T-cell (primary cell): ENCODE measurements around the gene ERC2. TPM values are rescaled to one million over a fixed set of nuclear protein-coding genes. Genes with fewer than 3 reads are reported as not detected.

Source experiments
- ATAC-seq, 4 experiments: fragments of 200-7000 bp in 3 of 4; fragments of 150-1000 bp in 1 of 4; cut with Tn5 transposase; replicated peaks in 1 of 4; 1 replicate in 3 of 4; 2 replicates in 1 of 4; pipeline ENCODE4 v1.10.0; 2021; ENCODE audit warnings: moderate library complexity in 3 of 4, mild to moderate bottlenecking in 2 of 4, moderate number of reproducible peaks in 1 of 4
- CTCF ChIA-PET, 2 donors: fragments of 300-600 bp; sonication (Branson Sonifier 250); formaldehyde crosslinking; loops; one replicate each; lab custom pipeline; 2022; ENCODE audit warnings: antibody characterized with exemption in 2 of 2; lab: Charles Lee
- POLR2A ChIA-PET, 2 donors: fragments of 300-600 bp; sonication (Branson Sonifier 250); formaldehyde crosslinking; loops; one replicate each; lab custom pipeline; 2022; ENCODE audit warnings: antibody characterized with exemption in 2 of 2; lab: Charles Lee
- DNase-seq, 35 experiments: peaks; one replicate each; pipeline versions ENCODE4 v3.0.0 to v3.0.0-alpha.2; 2013 to 2023
- H3K27ac ChIP-seq: one replicate; pipeline ENCODE4 v1.5.1; 2013; ENCODE audit warnings: low read length
- H3K27me3 ChIP-seq, 2 experiments: replicated peaks in 1 of 2; 1 replicate in 1 of 2; 2 replicates in 1 of 2; pipeline versions ENCODE4 v1.6.1 to v1.7.0; 2013; ENCODE audit warnings: low read length in 1 of 2, mixed read lengths in 1 of 2; ENCODE audit not compliant: control insufficient read depth in 2 of 2, insufficient read depth in 2 of 2; ENCODE audit errors: extremely low read depth in 1 of 2
- H3K36me3 ChIP-seq, 2 donors: 1 replicate in 1 of 2; 2 replicates in 1 of 2; pipeline versions ENCODE4 v1.6.1 to v1.7.0; 2013; ENCODE audit warnings: low read length in 1 of 2; ENCODE audit not compliant: control insufficient read depth in 2 of 2, insufficient read depth in 1 of 2; ENCODE audit errors: extremely low read depth in 1 of 2
- H3K4me1 ChIP-seq, 2 experiments: 1 replicate in 1 of 2; 2 replicates in 1 of 2; pipeline versions ENCODE4 v1.6.1 to v1.7.0; 2013; ENCODE audit warnings: low read length in 2 of 2, mixed read lengths in 1 of 2; ENCODE audit not compliant: insufficient read depth in 2 of 2, control insufficient read depth in 1 of 2; ENCODE audit errors: extremely low read depth in 1 of 2
- H3K4me3 ChIP-seq, 2 donors: 1 replicate in 1 of 2; 2 replicates in 1 of 2; pipeline versions ENCODE4 v1.5.1 to v1.7.0; 2013; ENCODE audit warnings: mild to moderate bottlenecking in 2 of 2, low read length in 1 of 2, moderate library complexity in 1 of 2; ENCODE audit not compliant: control insufficient read depth in 1 of 2; ENCODE audit errors: extremely low read depth in 1 of 2
- H3K9me3 ChIP-seq: 2 replicates; pipeline ENCODE4 v1.7.0; 2013
- H3K27ac Mint-ChIP-seq, 2 donors: one replicate each; pipeline ENCODE4 v1.8.0; 2020 to 2021; ENCODE audit warnings: mild to moderate bottlenecking in 2 of 2, mixed read lengths in 2 of 2
- H3K27me3 Mint-ChIP-seq, 2 donors: one replicate each; pipeline ENCODE4 v1.8.0; 2021 to 2022; ENCODE audit warnings: mixed read lengths in 2 of 2
- H3K36me3 Mint-ChIP-seq: one replicate; pipeline ENCODE4 v1.8.0; 2021; ENCODE audit warnings: mixed read lengths
- H3K4me1 Mint-ChIP-seq, 3 donors: one replicate each; pipeline ENCODE4 v1.8.0; 2020 to 2022; ENCODE audit warnings: mixed read lengths in 3 of 3, mild to moderate bottlenecking in 1 of 3
- H3K4me3 Mint-ChIP-seq, 3 donors: one replicate each; pipeline ENCODE4 v1.8.0; 2020 to 2022; ENCODE audit warnings: mild to moderate bottlenecking in 3 of 3, mixed read lengths in 3 of 3, moderate library complexity in 3 of 3
- H3K9me3 Mint-ChIP-seq, 3 donors: one replicate each; pipeline ENCODE4 v1.8.0; 2020 to 2022; ENCODE audit warnings: mixed read lengths in 3 of 3
- WGBS: methylation state at CpG from one replicate; pipeline ENCODE4 v1.1.5; 2013; ENCODE audit warnings: missing lambda C conversion rate; ENCODE audit not compliant: insufficient coverage; 5-methylcytosine and 5-hydroxymethylcytosine counted together
- total RNA-seq, 35 experiments: library from RNA in 6 of 35; stranded (reverse) in 6 of 35; fragments of 120-200 nt in 1 of 35; gene quantifications; one replicate each; pipeline versions ENCODE4 v1.2.1 to v1.2.4 and lab custom pipeline; 2013 to 2026

The ERC2 gene
- total RNA-seq, 5 donors from 2014 or later (not counting 1 experiment from before 2014, with no cell fraction given): not detected

- no peak overlapping the region for H3K27ac ChIP-seq
- no peaks in the 10 kb centered on the region for H3K36me3 Mint-ChIP-seq
- POLR2A ChIA-PET: no interaction called here
- H3K36me3 ChIP-seq: no peaks in the 10 kb centered on the region
- H3K9me3 Mint-ChIP-seq: no peaks in the 10 kb centered on the region
- peaks cover 0 to 16% (median 7%) of the 10 kb centered on the region in 3 donors for H3K4me1 Mint-ChIP-seq
- no peak for ATAC-seq
- no peak overlapping the region for H3K27ac Mint-ChIP-seq
- H3K4me3 ChIP-seq: no peak overlapping the region
- no peaks in the 10 kb centered on the region for H3K27me3 Mint-ChIP-seq
- no CpG with 5 or more reads among the region's 1 CpG for WGBS
- peaks cover 11 to 14% of the 10 kb centered on the region in 2 experiments for H3K4me1 ChIP-seq
- DNase-seq: no peak
- no peaks in the 10 kb centered on the region for H3K9me3 ChIP-seq
- CTCF ChIA-PET: no interaction called here
- no peaks in the 10 kb centered on the region for H3K27me3 ChIP-seq
- H3K4me3 Mint-ChIP-seq: no peak overlapping the region
Measured at GRCh38 chr3:55655544-55655943, 812.7 kb downstream of the ERC2 start.

- H3K27me3 ChIP-seq: no peaks in the 10 kb centered on the region
- H3K4me1 ChIP-seq: peaks cover 11 to 14% of the 10 kb centered on the region in 2 experiments
- peaks cover 0 to 16% (median 7%) of the 10 kb centered on the region in 3 donors for H3K4me1 Mint-ChIP-seq
- H3K9me3 Mint-ChIP-seq: no peaks in the 10 kb centered on the region
- ATAC-seq: peak in 3 of 4 experiments; percentile 35 to 87 (median 45)
- WGBS: 51% methylated on average over 7 of the region's 7 CpGs
- H3K27ac ChIP-seq: no peak overlapping the region
- peak overlapping the region in 2 of 3 donors; percentile 4 to 16 for H3K4me3 Mint-ChIP-seq
- ChIA-PET CTCF (no interaction called here), POLR2A (no interaction called here)
- no peaks in the 10 kb centered on the region for H3K36me3 ChIP-seq
- no peak overlapping the region for H3K27ac Mint-ChIP-seq
- DNase-seq: peak in 2 of 35 experiments; percentile 17 to 27
- H3K27me3 Mint-ChIP-seq: no peaks in the 10 kb centered on the region
- H3K9me3 ChIP-seq: no peaks in the 10 kb centered on the region
- no peaks in the 10 kb centered on the region for H3K36me3 Mint-ChIP-seq
- peak overlapping the region in 1 of 2 donors; percentile 39 for H3K4me3 ChIP-seq
Measured at GRCh38 chr3:55654123-55654760, 814.0 kb downstream of the ERC2 start.

- no peaks in the 10 kb centered on the region for H3K9me3 Mint-ChIP-seq
- H3K4me1 Mint-ChIP-seq: peaks cover 0 to 16% (median 7%) of the 10 kb centered on the region in 3 donors
- no peak overlapping the region for H3K4me3 ChIP-seq
- no peak overlapping the region for H3K27ac ChIP-seq
- no peaks in the 10 kb centered on the region for H3K27me3 Mint-ChIP-seq
- H3K27me3 ChIP-seq: no peaks in the 10 kb centered on the region
- H3K4me3 Mint-ChIP-seq: no peak overlapping the region
- no peaks in the 10 kb centered on the region for H3K9me3 ChIP-seq
- ATAC-seq (no peak), DNase-seq (no peak)
- no peaks in the 10 kb centered on the region for H3K36me3 ChIP-seq
- POLR2A ChIA-PET: no interaction called here
- peaks cover 11 to 14% of the 10 kb centered on the region in 2 experiments for H3K4me1 ChIP-seq
- H3K36me3 Mint-ChIP-seq: no peaks in the 10 kb centered on the region
- H3K27ac Mint-ChIP-seq: no peak overlapping the region
- 100% methylated on average over 3 of the region's 3 CpGs for WGBS
- CTCF ChIA-PET: no interaction called here
Measured at GRCh38 chr3:55651011-55651410, 817.3 kb downstream of the ERC2 start.

GRCh38 chr3:55650011-55650410 lies 818.3 kb downstream of the ERC2 start:
- DNase-seq: no peak

GRCh38 chr3:55649554-55649953 lies 818.7 kb downstream of the ERC2 start:
- ChIA-PET CTCF (no interaction called here), POLR2A (no interaction called here)
- Mint-ChIP-seq H3K27ac (no peak overlapping the region), H3K27me3 (no peaks in the 10 kb centered on the region), H3K4me3 (no peak overlapping the region), H3K36me3 (no peaks in the 10 kb centered on the region), H3K9me3 (no peaks in the 10 kb centered on the region), H3K4me1 (peaks cover 0 to 10% (median 7%) of the 10 kb centered on the region in 3 donors)
- no peaks in the 10 kb centered on the region for H3K36me3 ChIP-seq
- DNase-seq: no peak
- no peaks in the 10 kb centered on the region for H3K9me3 ChIP-seq
- H3K27ac ChIP-seq: no peak overlapping the region
- H3K27me3 ChIP-seq: no peaks in the 10 kb centered on the region
- no peak for ATAC-seq
- H3K4me3 ChIP-seq: no peak overlapping the region
- peaks cover 7 to 10% of the 10 kb centered on the region in 2 experiments for H3K4me1 ChIP-seq
- 80% methylated on average over 2 of the region's 6 CpGs for WGBS

More at GRCh38 chr3:55650011-55650410, 818.3 kb downstream of the ERC2 start:
- H3K9me3 Mint-ChIP-seq: no peaks in the 10 kb centered on the region
- Histone ChIP-seq H3K36me3 (no peaks in the 10 kb centered on the region), H3K27me3 (no peaks in the 10 kb centered on the region), H3K27ac (no peak overlapping the region), H3K4me3 (no peak overlapping the region), H3K9me3 (no peaks in the 10 kb centered on the region), H3K4me1 (peaks cover 11 to 14% of the 10 kb centered on the region in 2 experiments)
- H3K27ac Mint-ChIP-seq: no peak overlapping the region
- no peaks in the 10 kb centered on the region for H3K27me3 Mint-ChIP-seq
- ChIA-PET POLR2A (no interaction called here), CTCF (no interaction called here)
- H3K4me1 Mint-ChIP-seq: peaks cover 0 to 15% (median 7%) of the 10 kb centered on the region in 3 donors
- H3K4me3 Mint-ChIP-seq: no peak overlapping the region
- no peaks in the 10 kb centered on the region for H3K36me3 Mint-ChIP-seq
- 74% methylated on average over 4 of the region's 4 CpGs for WGBS
- ATAC-seq: no peak

- no peak for DNase-seq
Measured at GRCh38 chr3:55648591-55649318, 819.5 kb downstream of the ERC2 start.

More at GRCh38 chr3:55648591-55649318, 819.5 kb downstream of the ERC2 start:
- WGBS: 85% methylated on average over 6 of the region's 7 CpGs
- Histone ChIP-seq H3K4me1 (peaks cover 1 to 3% of the 10 kb centered on the region in 2 experiments), H3K4me3 (no peak overlapping the region), H3K27me3 (no peaks in the 10 kb centered on the region), H3K36me3 (no peaks in the 10 kb centered on the region), H3K9me3 (no peaks in the 10 kb centered on the region), H3K27ac (no peak overlapping the region)
- Mint-ChIP-seq H3K27me3 (no peaks in the 10 kb centered on the region), H3K4me3 (no peak overlapping the region), H3K36me3 (no peaks in the 10 kb centered on the region), H3K9me3 (no peaks in the 10 kb centered on the region), H3K27ac (no peak overlapping the region), H3K4me1 (peaks cover 0 to 2% (median 0%) of the 10 kb centered on the region in 3 donors)
- ChIA-PET POLR2A (no interaction called here), CTCF (no interaction called here)
- ATAC-seq: no peak
